ENCODE results near the gene ZDHHC1.

Gene ZDHHC1

GRCh38 chr16:67407176-67407787 is 9.0 kb downstream of the ZDHHC1 start:
- no peak for DNase-seq

GRCh38 chr16:67406111-67406971 is 9.9 kb downstream of the ZDHHC1 start:
- peak in 1 of 4 experiments; percentile 36 for DNase-seq

GRCh38 chr16:67405336-67405735 is 10.9 kb downstream of the ZDHHC1 start:
- DNase-seq, result no peak

GRCh38 chr16:67404740-67405226 is 11.5 kb downstream of the ZDHHC1 start:
- no peak for DNase-seq

- DNase-seq, result no peak
Measured at GRCh38 chr16:67403976-67404555, 12.2 kb downstream of the ZDHHC1 start.

- no peak for DNase-seq
Measured at GRCh38 chr16:67400901-67401300, 15.4 kb downstream of the ZDHHC1 start.

- DNase-seq, result no peak
Measured at GRCh38 chr16:67399749-67400704, 16.2 kb downstream of the ZDHHC1 start.

GRCh38 chr16:67399218-67399733 is 17.0 kb downstream of the ZDHHC1 start:
- DNase-seq, result peak; percentile 52 to 79 (median 68)

GRCh38 chr16:67398546-67399217 is 17.6 kb downstream of the ZDHHC1 start:
- no peak for DNase-seq

GRCh38 chr16:67397812-67398545 is 18.3 kb downstream of the ZDHHC1 start:
- DNase-seq, result no peak

- no peak for DNase-seq
Measured at GRCh38 chr16:67397036-67397801, 19.1 kb downstream of the ZDHHC1 start.

- peak in 1 of 4 experiments; percentile 26 for DNase-seq
Measured at GRCh38 chr16:67396159-67397035, 19.9 kb downstream of the ZDHHC1 start.

- DNase-seq, result peak in 1 of 4 experiments; percentile 30
Measured at GRCh38 chr16:67395458-67396158, 20.7 kb downstream of the ZDHHC1 start.

GRCh38 chr16:67395105-67395457 is 21.2 kb downstream of the ZDHHC1 start:
- peak; percentile 50 to 67 (median 61) for DNase-seq

GRCh38 chr16:67394155-67395104 is 21.8 kb downstream of the ZDHHC1 start:
- peak; percentile 77 to 88 (median 85) for DNase-seq

- DNase-seq, result no peak
Measured at GRCh38 chr16:67393788-67394154, 22.5 kb downstream of the ZDHHC1 start.

All from suppressor macrophage (primary cell).